Loucy (cell line): Measurements from ENCODE around the gene GLP2R.

Experiments used
- H2AFZ ChIP-seq: fragments of 200-600 bp; sonication (generic); 2 replicates; pipeline ENCODE4 v1.6.0; 2016; ENCODE audit warnings: antibody characterized with exemption, mild to moderate bottlenecking, low read length, moderate library complexity
- H3F3A ChIP-seq: fragments of 200-600 bp; 2 replicates; pipeline ENCODE4 v1.6.0; 2016; ENCODE audit warnings: antibody characterized with exemption, low read depth, mild to moderate bottlenecking
- H3K27me3 ChIP-seq: fragments of 200-600 bp; sonication (generic); 2 replicates; pipeline ENCODE4 v1.6.1; 2014; ENCODE audit warnings: low read length, mild to moderate bottlenecking; ENCODE audit not compliant: insufficient read depth, poor library complexity, severe bottlenecking
- H3K36me3 ChIP-seq: fragments of 200-600 bp; sonication (generic); 2 replicates; pipeline ENCODE4 v1.6.1; 2016; ENCODE audit warnings: low read length; ENCODE audit not compliant: insufficient read depth
- H3K4me1 ChIP-seq: fragments of 200-600 bp; sonication (generic); 2 replicates; pipeline ENCODE4 v1.5.1; 2014; ENCODE audit warnings: low read length, mild to moderate bottlenecking; ENCODE audit not compliant: insufficient read depth, poor library complexity, severe bottlenecking
- H3K4me2 ChIP-seq: fragments of 200-600 bp; sonication (generic); 2 replicates; pipeline ENCODE4 v1.6.0; 2014; ENCODE audit warnings: antibody characterized with exemption, low read length, low read depth, mild to moderate bottlenecking; ENCODE audit not compliant: poor library complexity, severe bottlenecking
- H3K4me3 ChIP-seq: fragments of 200-600 bp; sonication (generic); 2 replicates; pipeline ENCODE4 v1.5.1; 2014; ENCODE audit warnings: low read length, mild to moderate bottlenecking, mixed read lengths; ENCODE audit not compliant: poor library complexity, severe bottlenecking
- H3K79me2 ChIP-seq: fragments of 200-600 bp; sonication (generic); 2 replicates; pipeline ENCODE4 v1.6.1; 2014; ENCODE audit warnings: low read length; ENCODE audit not compliant: insufficient read depth
- H3K9ac ChIP-seq: fragments of 200-600 bp; sonication (generic); 2 replicates; pipeline ENCODE4 v1.6.0; 2014; ENCODE audit warnings: mild to moderate bottlenecking, low read depth, low read length, moderate library complexity; ENCODE audit not compliant: poor library complexity, severe bottlenecking
- H3K9me2 ChIP-seq: fragments of 200-600 bp; sonication (generic); replicated peaks from 2 replicates; pipeline ENCODE4 v1.6.1; 2016; ENCODE audit warnings: low read depth, low read length, mixed read lengths
- H3K9me3 ChIP-seq: fragments of 200-600 bp; sonication (generic); 2 replicates; pipeline ENCODE4 v1.6.1; 2014; ENCODE audit warnings: mild to moderate bottlenecking, antibody characterized with exemption, low read length, low read depth; ENCODE audit not compliant: insufficient read depth
- H4K20me1 ChIP-seq: fragments of 200-600 bp; sonication (generic); 2 replicates; pipeline ENCODE4 v1.6.0; 2014; ENCODE audit warnings: antibody characterized with exemption, low read length, mild to moderate bottlenecking; ENCODE audit not compliant: insufficient read depth, poor library complexity, severe bottlenecking
- CTCF ChIP-seq: fragments of 200-600 bp; sonication (generic); conservative IDR thresholded peaks from 2 replicates; pipeline ENCODE4 v1.5.1; 2014; ENCODE audit warnings: mild to moderate bottlenecking, antibody characterized with exemption, low read length
- EZH2phosphoT487 ChIP-seq: fragments of 200-600 bp; IDR thresholded peaks from 2 replicates; pipeline ENCODE4 v1.6.1; 2018; ENCODE audit warnings: antibody characterized with exemption, mild to moderate bottlenecking, moderate library complexity, borderline replicate concordance

Gene GLP2R

GRCh38 chr17:9859781-9860180, 34.1 kb downstream of the GLP2R start:
- Histone ChIP-seq H3K4me3 (no peak overlapping the region), H3F3A (no peaks in the 10 kb centered on the region), H3K9ac (no peak overlapping the region), H3K9me2 (no peaks in the 10 kb centered on the region), H4K20me1 (no peaks in the 10 kb centered on the region), H3K9me3 (no peaks in the 10 kb centered on the region), H2AFZ (no peak overlapping the region), H3K36me3 (no peaks in the 10 kb centered on the region), H3K4me1 (no peaks in the 10 kb centered on the region), H3K4me2 (no peak overlapping the region), H3K27me3 (no peaks in the 10 kb centered on the region), H3K79me2 (no peaks in the 10 kb centered on the region)
- no peak for TF ChIP-seq EZH2phosphoT487
- TF ChIP-seq CTCF: no peak

GRCh38 chr17:9860851-9861250, 35.1 kb downstream of the GLP2R start:
- H3K4me1 ChIP-seq: no peaks in the 10 kb centered on the region
- no peaks in the 10 kb centered on the region for H3K79me2 ChIP-seq
- no peaks in the 10 kb centered on the region for H3F3A ChIP-seq
- no peaks in the 10 kb centered on the region for H4K20me1 ChIP-seq
- H3K9ac ChIP-seq: no peak overlapping the region
- H3K4me2 ChIP-seq: no peak overlapping the region
- no peaks in the 10 kb centered on the region for H3K9me2 ChIP-seq
- no peak overlapping the region for H3K4me3 ChIP-seq
- no peaks in the 10 kb centered on the region for H3K36me3 ChIP-seq
- TF ChIP-seq EZH2phosphoT487: no peak
- TF ChIP-seq CTCF: no peak
- H3K27me3 ChIP-seq: no peaks in the 10 kb centered on the region
- H3K9me3 ChIP-seq: no peaks in the 10 kb centered on the region
- no peak overlapping the region for H2AFZ ChIP-seq

- no peak overlapping the region for H3K4me2 ChIP-seq
- H3K79me2 ChIP-seq: no peaks in the 10 kb centered on the region
- no peaks in the 10 kb centered on the region for H4K20me1 ChIP-seq
- no peak overlapping the region for H3K4me3 ChIP-seq
- no peaks in the 10 kb centered on the region for H3K9me3 ChIP-seq
- H3K27me3 ChIP-seq: no peaks in the 10 kb centered on the region
- H3K36me3 ChIP-seq: no peaks in the 10 kb centered on the region
- no peaks in the 10 kb centered on the region for H3K4me1 ChIP-seq
- H3F3A ChIP-seq: no peaks in the 10 kb centered on the region
- no peak for TF ChIP-seq EZH2phosphoT487
- TF ChIP-seq CTCF: no peak
- no peak overlapping the region for H2AFZ ChIP-seq
- H3K9me2 ChIP-seq: no peaks in the 10 kb centered on the region
- no peak overlapping the region for H3K9ac ChIP-seq
These were observed 36.5 kb downstream of the GLP2R start for GRCh38 chr17:9862220-9862619.
